SU-DHL-6 (cell line): ENCODE measurements around the gene PDZD2.

Source experiments
- H2AFZ ChIP-seq: fragments of 200-600 bp; sonication (generic); 2 replicates; pipeline ENCODE4 v1.6.1; 2014; ENCODE audit warnings: low read depth, mild to moderate bottlenecking, moderate library complexity, mixed read lengths, antibody characterized with exemption, low read length; ENCODE audit not compliant: severe bottlenecking
- H3F3A ChIP-seq: fragments of 200-600 bp; shearing (Covaris generic); 2 replicates; pipeline ENCODE4 v1.6.0; 2016; ENCODE audit warnings: antibody characterized with exemption, mild to moderate bottlenecking; ENCODE audit not compliant: insufficient read depth
- H3K27ac ChIP-seq: fragments of 200-600 bp; sonication (generic); 2 replicates; pipeline ENCODE4 v1.5.1; 2016; ENCODE audit warnings: low read depth, mild to moderate bottlenecking, low read length, moderate library complexity, mixed read lengths
- H3K27me3 ChIP-seq: fragments of 200-600 bp; sonication (generic), shearing (Covaris generic); 2 replicates; pipeline ENCODE4 v1.6.0; 2014; ENCODE audit warnings: mild to moderate bottlenecking, low read length
- H3K36me3 ChIP-seq: fragments of 200-600 bp; sonication (generic); 2 replicates; pipeline ENCODE4 v1.6.1; 2014; ENCODE audit warnings: mild to moderate bottlenecking, low read length, mixed read lengths
- H3K4me2 ChIP-seq: fragments of 300-600, 200-600 bp; shearing (Covaris generic), sonication (generic); 2 replicates; pipeline ENCODE4 v1.6.0; 2014; ENCODE audit warnings: low read length, low read depth, mild to moderate bottlenecking; ENCODE audit not compliant: poor library complexity, severe bottlenecking
- H3K4me3 ChIP-seq: fragments of 200-600 bp; sonication (generic); 2 replicates; pipeline ENCODE4 v1.5.1; 2014; ENCODE audit warnings: antibody characterized with exemption, low read length, mild to moderate bottlenecking, mixed read lengths; ENCODE audit not compliant: insufficient read depth, poor library complexity, severe bottlenecking
- H3K79me2 ChIP-seq: fragments of 200-600 bp; sonication (generic); 2 replicates; pipeline ENCODE4 v1.6.1; 2014; ENCODE audit warnings: mild to moderate bottlenecking, low read length, moderate library complexity; ENCODE audit not compliant: insufficient read depth
- H3K9ac ChIP-seq: fragments of 200-600 bp; sonication (generic); 2 replicates; pipeline ENCODE4 v1.7.0; 2014; ENCODE audit warnings: mild to moderate bottlenecking, low read length
- H3K9me2 ChIP-seq: fragments of 200-600 bp; sonication (generic); replicated peaks from 2 replicates; pipeline ENCODE4 v1.6.1; 2014; ENCODE audit warnings: low read length; ENCODE audit not compliant: insufficient read depth
- H3K9me3 ChIP-seq: fragments of 200-600 bp; sonication (generic); 2 replicates; pipeline ENCODE4 v1.6.1; 2014; ENCODE audit warnings: low read length, mixed read lengths; ENCODE audit not compliant: insufficient read depth
- H4K20me1 ChIP-seq: fragments of 200-600 bp; sonication (generic); 2 replicates; pipeline ENCODE4 v1.6.1; 2014; ENCODE audit warnings: low read depth, mild to moderate bottlenecking, antibody characterized with exemption, low read length, moderate library complexity, mixed read lengths
- CTCF ChIP-seq: fragments of 200-600 bp; sonication (generic); IDR thresholded peaks from one replicate; pipeline ENCODE4 v1.5.1; 2017; ENCODE audit warnings: antibody characterized with exemption, mild to moderate bottlenecking, low read length, moderate library complexity; ENCODE audit not compliant: insufficient read depth, poor library complexity, severe bottlenecking
- EZH2phosphoT487 ChIP-seq: fragments of 200-600 bp; sonication (generic), shearing (Covaris generic); conservative IDR thresholded peaks from 2 replicates; pipeline ENCODE4 v1.6.1; 2018; ENCODE audit warnings: mild to moderate bottlenecking, antibody characterized with exemption, low read length, moderate library complexity, mixed read lengths

The PDZD2 gene

GRCh38 chr5:32018476-32019436, 379.8 kb downstream of the PDZD2 start:
- no peaks in the 10 kb centered on the region for H3K9me3 ChIP-seq
- no peaks in the 10 kb centered on the region for H3K27me3 ChIP-seq
- H3K36me3 ChIP-seq, result no peaks in the 10 kb centered on the region
- H3K9ac ChIP-seq, result no peak overlapping the region
- no peaks in the 10 kb centered on the region for H3K79me2 ChIP-seq
- H2AFZ ChIP-seq, result no peak overlapping the region
- TF ChIP-seq CTCF (no peak), EZH2phosphoT487 (no peak)
- no peaks in the 10 kb centered on the region for H3F3A ChIP-seq
- H4K20me1 ChIP-seq, result no peaks in the 10 kb centered on the region
- no peaks in the 10 kb centered on the region for H3K9me2 ChIP-seq
- H3K27ac ChIP-seq, result no peak overlapping the region
- no peak overlapping the region for H3K4me3 ChIP-seq
- H3K4me2 ChIP-seq, result no peak overlapping the region

- Histone ChIP-seq H3K9me2 (no peaks in the 10 kb centered on the region), H3K27ac (no peak overlapping the region), H3K79me2 (no peaks in the 10 kb centered on the region), H3K4me2 (no peak overlapping the region), H3K27me3 (no peaks in the 10 kb centered on the region), H3K9me3 (no peaks in the 10 kb centered on the region), H3K9ac (no peak overlapping the region), H3K4me3 (no peak overlapping the region), H2AFZ (no peak overlapping the region), H4K20me1 (no peaks in the 10 kb centered on the region), H3F3A (no peaks in the 10 kb centered on the region), H3K36me3 (no peaks in the 10 kb centered on the region)
- TF ChIP-seq CTCF (no peak), EZH2phosphoT487 (no peak)
Measured at GRCh38 chr5:32020271-32020670, 381.3 kb downstream of the PDZD2 start.

- no peak overlapping the region for H3K4me3 ChIP-seq
- H3K27me3 ChIP-seq, result no peaks in the 10 kb centered on the region
- no peak overlapping the region for H3K9ac ChIP-seq
- H2AFZ ChIP-seq, result no peak overlapping the region
- H4K20me1 ChIP-seq, result no peaks in the 10 kb centered on the region
- no peaks in the 10 kb centered on the region for H3F3A ChIP-seq
- TF ChIP-seq EZH2phosphoT487 (no peak), CTCF (no peak)
- no peaks in the 10 kb centered on the region for H3K36me3 ChIP-seq
- H3K27ac ChIP-seq, result no peak overlapping the region
- H3K4me2 ChIP-seq, result no peak overlapping the region
- H3K79me2 ChIP-seq, result no peaks in the 10 kb centered on the region
- no peaks in the 10 kb centered on the region for H3K9me2 ChIP-seq
- H3K9me3 ChIP-seq, result no peaks in the 10 kb centered on the region
Measured at GRCh38 chr5:32020946-32021345, 382.0 kb downstream of the PDZD2 start.
